Lung microvascular endothelial cell (primary cell): ENCODE results near the gene TMEM204. TPM values are rescaled to one million over a fixed set of nuclear protein-coding genes. Genes with fewer than 3 reads are reported as not detected.
A peak's percentile ranks its signal among the peaks of the same experiment; 100 is the strongest.

ENCODE experiments used
- DNase-seq, 2 donors: peaks; one replicate each; pipeline versions ENCODE4 v3.0.0 to v3.0.0-alpha.2; 2010; ENCODE audit warnings: low read depth in 2 of 2
- total RNA-seq: library from RNA; depleted of rRNA; stranded (reverse); fragments of >200 nt; gene quantifications from 2 replicates; pipeline ENCODE4 v1.2.1, GENCODE V29; 2014

Gene TMEM204
- total RNA-seq, 1 donor from 2014 or later: 101 TPM

GRCh38 chr16:1499756-1500464, 33.6 kb upstream of the TMEM204 start:
- no peak for DNase-seq

GRCh38 chr16:1500465-1501150, 32.9 kb upstream of the TMEM204 start:
- DNase-seq: no peak

GRCh38 chr16:1501630-1502029, 31.8 kb upstream of the TMEM204 start:
- no peak for DNase-seq

- DNase-seq: no peak
Measured at GRCh38 chr16:1502092-1503004, 31.1 kb upstream of the TMEM204 start.

GRCh38 chr16:1503110-1503955, 30.1 kb upstream of the TMEM204 start:
- no peak for DNase-seq

- no peak for DNase-seq
Measured at GRCh38 chr16:1505073-1505844, 28.2 kb upstream of the TMEM204 start.

GRCh38 chr16:1505912-1506311, 27.6 kb upstream of the TMEM204 start:
- no peak for DNase-seq

- no peak for DNase-seq
Measured at GRCh38 chr16:1506494-1507213, 26.8 kb upstream of the TMEM204 start.

- DNase-seq: no peak
Measured at GRCh38 chr16:1508494-1509187, 24.8 kb upstream of the TMEM204 start.

- peak; percentile 55 to 58 for DNase-seq
Measured at GRCh38 chr16:1509307-1510221, 23.9 kb upstream of the TMEM204 start.

GRCh38 chr16:1510272-1510671, 23.2 kb upstream of the TMEM204 start:
- DNase-seq: no peak

- DNase-seq: no peak
Measured at GRCh38 chr16:1510941-1511351, 22.5 kb upstream of the TMEM204 start.

GRCh38 chr16:1511662-1512569, 21.6 kb upstream of the TMEM204 start:
- DNase-seq: peak; percentile 39 to 52

- peak; percentile 39 to 73 for DNase-seq
Measured at GRCh38 chr16:1512774-1513173, 20.7 kb upstream of the TMEM204 start.

GRCh38 chr16:1514507-1514906, 19.0 kb upstream of the TMEM204 start:
- DNase-seq: no peak

- DNase-seq: no peak
Measured at GRCh38 chr16:1518626-1519135, 14.8 kb upstream of the TMEM204 start.

- DNase-seq: no peak
Measured at GRCh38 chr16:1519831-1520230, 13.6 kb upstream of the TMEM204 start.
